HS-27A (cell line): ENCODE results near the gene CHKB.
"Not testable (repeated sequence)": the region's sequence is repeated elsewhere in the genome, so short reads cannot be mapped to it uniquely, and the experiment has no call there.

ENCODE experiments used
- DNase-seq: peaks from one replicate; pipeline ENCODE4 v3.0.0-alpha.2; 2012; ENCODE audit warnings: low read depth, missing footprints

Gene CHKB

GRCh38 chr22:50547263-50547985 is 35.2 kb downstream of the CHKB start:
- no peak for DNase-seq

- DNase-seq, result no peak
Measured at GRCh38 chr22:50546326-50547262, 36.1 kb downstream of the CHKB start.

GRCh38 chr22:50545522-50546325 is 36.9 kb downstream of the CHKB start, which contains the start of gene KLHDC7B:
Gene KLHDC7B, plus strand, starts transcription at chr22:50545899. Its CDS starts 345 bp downstream, at chr22:50546244.
- no peak for DNase-seq

- no peak for DNase-seq
Measured at GRCh38 chr22:50544746-50545253, 37.8 kb downstream of the CHKB start.

GRCh38 chr22:50544078-50544745 is 38.4 kb downstream of the CHKB start:
- no peak for DNase-seq

- DNase-seq, result no peak
Measured at GRCh38 chr22:50542416-50542927, 40.2 kb downstream of the CHKB start.

GRCh38 chr22:50541667-50542026 is 41.0 kb downstream of the CHKB start:
- not testable (repeated sequence) for DNase-seq

- DNase-seq, result no peak
Measured at GRCh38 chr22:50540381-50540780, 42.3 kb downstream of the CHKB start.

- no peak for DNase-seq
Measured at GRCh38 chr22:50537765-50538164, 44.9 kb downstream of the CHKB start.

GRCh38 chr22:50536226-50536625 is 46.4 kb downstream of the CHKB start:
- DNase-seq, result no peak

- DNase-seq, result no peak
Measured at GRCh38 chr22:50535113-50535512, 47.5 kb downstream of the CHKB start.

- DNase-seq, result not testable (repeated sequence)
Measured at GRCh38 chr22:50533856-50534711, 48.6 kb downstream of the CHKB start.

- DNase-seq, result no peak
Measured at GRCh38 chr22:50532824-50533796, 49.5 kb downstream of the CHKB start.

- DNase-seq, result no peak
Measured at GRCh38 chr22:50531962-50532674, 50.5 kb downstream of the CHKB start.

GRCh38 chr22:50531546-50531961 is 51.1 kb downstream of the CHKB start:
- no peak for DNase-seq

- no peak for DNase-seq
Measured at GRCh38 chr22:50530877-50531545, 51.6 kb downstream of the CHKB start.

GRCh38 chr22:50530580-50530876 is 52.1 kb downstream of the CHKB start:
- DNase-seq, result no peak
